CD4-positive, alpha-beta memory T cell (primary cell): ENCODE measurements around the gene SORCS2. TPM values are rescaled to one million over a fixed set of nuclear protein-coding genes. Genes with fewer than 3 reads are reported as not detected.
A peak's percentile ranks its signal among the peaks of the same experiment; 100 is the strongest.

Experiments
- CTCF ChIA-PET: fragments of 350-600 bp; sonication (Branson Sonifier 250); formaldehyde crosslinking; loops from one replicate; lab custom pipeline; 2021; ENCODE audit warnings: inconsistent platforms; ENCODE audit not compliant: partially characterized antibody; lab: Charles Lee
- POLR2A ChIA-PET: fragments of 350-600 bp; sonication (Branson Sonifier 250); formaldehyde crosslinking; loops from one replicate; lab custom pipeline; 2021; ENCODE audit not compliant: partially characterized antibody; lab: Charles Lee
- DNase-seq, 5 donors: peaks; one replicate each; pipeline versions ENCODE4 v3.0.0 to v3.0.0-alpha.2; 2020 to 2022; ENCODE audit warnings: mixed read lengths in 1 of 5
- H3K27ac ChIP-seq: one replicate; pipeline ENCODE4 v1.7.0; 2013; ENCODE audit warnings: low read depth, low read length
- H3K27me3 ChIP-seq: 2 replicates; pipeline ENCODE4 v1.7.0; 2013; ENCODE audit warnings: mild to moderate bottlenecking, low read length, moderate library complexity; ENCODE audit not compliant: insufficient read depth
- H3K36me3 ChIP-seq: 2 replicates; pipeline ENCODE4 v1.7.0; 2013; ENCODE audit warnings: mild to moderate bottlenecking, low read length, moderate library complexity; ENCODE audit not compliant: insufficient read depth
- H3K4me1 ChIP-seq: 2 replicates; pipeline ENCODE4 v1.7.0; 2013; ENCODE audit warnings: mild to moderate bottlenecking, low read length, moderate library complexity; ENCODE audit not compliant: insufficient read depth
- H3K4me3 ChIP-seq, 2 donors: one replicate each; pipeline ENCODE4 v1.7.0; 2013; ENCODE audit warnings: low read length in 2 of 2, mild to moderate bottlenecking in 1 of 2
- H3K9me3 ChIP-seq, 2 donors: one replicate each; pipeline ENCODE4 v1.7.0; 2013; ENCODE audit warnings: low read length in 2 of 2, control low read depth in 1 of 2; ENCODE audit not compliant: control insufficient read depth in 1 of 2
- H3K27ac Mint-ChIP-seq, 7 donors: one replicate each; pipeline ENCODE4 v1.8.0; 2020 to 2021; ENCODE audit warnings: mixed read lengths in 7 of 7, mild to moderate bottlenecking in 6 of 7, inconsistent platforms in 3 of 7, moderate library complexity in 3 of 7
- H3K27me3 Mint-ChIP-seq, 2 donors: one replicate each; pipeline ENCODE4 v1.8.0; 2020 to 2021; ENCODE audit warnings: mixed read lengths in 2 of 2
- H3K36me3 Mint-ChIP-seq, 2 donors: one replicate each; pipeline ENCODE4 v1.8.0; 2020 to 2021; ENCODE audit warnings: mixed read lengths in 2 of 2, inconsistent platforms in 1 of 2, mild to moderate bottlenecking in 1 of 2
- H3K4me1 Mint-ChIP-seq, 4 donors: one replicate each; pipeline ENCODE4 v1.8.0; 2020 to 2021; ENCODE audit warnings: mixed read lengths in 4 of 4, mild to moderate bottlenecking in 1 of 4
- H3K4me3 Mint-ChIP-seq, 8 donors: one replicate each; pipeline ENCODE4 v1.8.0; 2020 to 2021; ENCODE audit warnings: mixed read lengths in 8 of 8, mild to moderate bottlenecking in 7 of 8, moderate library complexity in 6 of 8, inconsistent platforms in 3 of 8
- H3K9me3 Mint-ChIP-seq, 8 donors: one replicate each; pipeline ENCODE4 v1.8.0; 2020 to 2021; ENCODE audit warnings: mixed read lengths in 8 of 8, mild to moderate bottlenecking in 5 of 8, inconsistent platforms in 3 of 8, moderate library complexity in 1 of 8
- intact Hi-C: fragments of 100-400 bp; cut with micrococcal nuclease; formaldehyde crosslinking; loops from one replicate; pipeline ENCODE4 v1.15.1; 2023
- polyA plus RNA-seq, 2 donors: library from polyadenylated mRNA; unstranded; fragments of 300-500 nt; fragmentation: Illumina TruSeq; gene quantifications; one replicate each; pipeline ENCODE4 v1.2.3, GENCODE V29; 2021
- total RNA-seq, 2 experiments: library from RNA; stranded (reverse); gene quantifications; one replicate each; pipeline ENCODE4 v1.2.3, GENCODE V29; 2021

The SORCS2 gene
- total and polyA plus RNA-seq, 4 experiments from 2014 or later: not detected

DNA sequence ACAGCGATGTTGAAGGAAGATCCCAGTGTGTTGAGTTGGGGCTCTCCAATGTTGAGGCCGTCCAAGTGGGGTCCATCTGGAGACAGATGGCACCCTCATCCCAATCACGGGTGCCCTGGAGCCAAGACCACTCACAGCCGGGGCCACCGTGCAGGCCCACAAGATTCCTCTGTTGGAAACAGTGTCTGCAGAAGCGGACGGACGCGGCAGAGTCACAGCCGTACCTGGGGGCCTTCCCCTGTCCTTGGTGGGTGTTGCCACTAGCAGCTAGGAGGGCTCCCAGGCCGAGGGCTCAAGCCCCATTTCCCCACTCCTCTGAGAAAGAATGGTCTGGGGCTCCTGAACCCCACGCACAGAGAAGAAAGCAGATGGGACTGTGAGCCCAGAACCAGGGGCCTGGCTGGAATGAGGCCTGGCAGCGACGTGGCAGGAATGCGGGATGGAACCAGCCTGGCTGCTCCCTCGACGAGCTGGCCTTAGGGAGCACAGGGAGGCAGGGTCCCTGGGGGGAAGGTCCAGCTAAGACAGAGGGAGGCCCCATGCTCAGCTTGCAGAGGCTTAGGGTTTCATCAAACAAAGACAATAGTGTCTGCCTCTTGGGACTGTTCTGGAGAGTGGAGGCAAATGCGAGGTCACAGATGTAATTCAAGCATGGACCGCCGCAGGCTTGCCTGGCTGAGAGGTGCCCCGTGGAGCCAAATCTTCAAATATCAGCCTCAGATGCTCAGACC is 518.4 kb downstream of the SORCS2 start:
- peaks cover 0 to 6% (median 0%) of the 10 kb centered on the region in 8 donors for H3K9me3 Mint-ChIP-seq
- CTCF ChIA-PET: no interaction called here

GRCh38 chr4:7711307-7711963 is 519.1 kb downstream of the SORCS2 start:
- no peak for DNase-seq
- Histone ChIP-seq H3K9me3 (no peaks in the 10 kb centered on the region), H3K4me3 (no peak overlapping the region), H3K4me1 (no peaks in the 10 kb centered on the region), H3K27me3 (no peaks in the 10 kb centered on the region), H3K27ac (no peak overlapping the region), H3K36me3 (no peaks in the 10 kb centered on the region)
- intact Hi-C loops: no loop called here
- ChIA-PET CTCF (no interaction called here), POLR2A (no interaction called here)
- Mint-ChIP-seq H3K27ac (peak overlapping the region in 1 of 7 donors; percentile 5), H3K9me3 (peaks cover 0 to 6% (median 0%) of the 10 kb centered on the region in 8 donors), H3K36me3 (no peaks in the 10 kb centered on the region), H3K4me1 (no peaks in the 10 kb centered on the region), H3K4me3 (no peak overlapping the region), H3K27me3 (no peaks in the 10 kb centered on the region)

More for the DNA sequence above, 518.4 kb downstream of the SORCS2 start:
- Histone ChIP-seq H3K9me3 (no peaks in the 10 kb centered on the region), H3K36me3 (no peaks in the 10 kb centered on the region), H3K27ac (no peak overlapping the region), H3K4me3 (no peak overlapping the region), H3K27me3 (no peaks in the 10 kb centered on the region), H3K4me1 (no peaks in the 10 kb centered on the region)
- Mint-ChIP-seq H3K4me3 (no peak overlapping the region), H3K4me1 (no peaks in the 10 kb centered on the region), H3K27ac (no peak overlapping the region), H3K27me3 (no peaks in the 10 kb centered on the region), H3K36me3 (no peaks in the 10 kb centered on the region)
- no peak for DNase-seq
- POLR2A ChIA-PET: no interaction called here
- intact Hi-C loops: no loop called here

DNA sequence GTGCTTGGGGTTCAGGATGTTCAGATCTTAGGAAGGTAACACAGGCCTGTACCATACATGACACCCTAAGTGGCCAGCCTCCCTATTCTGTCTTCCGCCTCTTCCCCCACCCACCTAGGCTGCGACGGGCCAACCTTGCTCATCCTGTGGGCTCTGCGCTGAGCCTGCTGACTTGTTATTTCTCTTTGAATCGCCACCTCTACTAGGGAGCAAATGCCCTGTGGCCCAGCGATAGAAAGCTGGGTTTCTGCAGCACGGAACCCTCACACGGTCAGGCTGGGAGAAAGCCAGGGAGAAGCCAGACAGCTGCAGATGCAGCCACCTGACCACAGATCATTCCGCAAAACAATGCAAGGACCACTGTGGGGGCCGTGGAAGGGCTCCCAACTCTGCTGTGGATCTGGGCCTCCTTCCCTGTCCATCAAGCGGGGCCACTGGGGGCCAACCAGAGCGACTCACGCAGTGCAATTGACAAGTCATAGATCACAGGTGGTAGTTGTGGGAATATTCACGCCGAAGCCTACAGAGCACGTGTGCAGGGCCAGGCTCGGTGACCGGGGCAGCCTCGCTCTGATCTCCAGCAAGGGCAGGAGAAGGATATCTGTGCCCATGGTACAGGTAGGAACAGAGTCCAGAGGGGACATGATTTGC is 519.8 kb downstream of the SORCS2 start:
- no peak for DNase-seq
- POLR2A ChIA-PET: no interaction called here

DNA sequence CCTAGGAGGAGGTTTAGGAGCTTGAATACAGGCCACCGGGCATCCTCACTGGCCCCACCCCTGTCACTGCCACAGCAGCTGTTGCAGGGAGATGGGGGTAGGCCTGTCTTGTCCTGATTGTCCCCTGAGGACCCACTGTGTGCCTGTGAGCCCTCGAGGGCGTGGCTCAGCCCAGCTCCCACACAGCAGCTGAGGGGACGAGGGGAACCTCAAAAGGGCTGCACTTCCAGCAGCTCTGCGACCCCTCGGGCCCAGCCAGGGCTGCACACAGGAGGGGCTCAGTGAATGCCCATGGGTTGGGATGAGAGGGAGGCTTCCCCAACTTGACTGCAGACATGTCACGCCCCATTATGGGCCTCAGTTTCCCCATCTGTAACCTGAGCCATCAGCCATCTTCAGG is 521.4 kb downstream of the SORCS2 start:
- Mint-ChIP-seq H3K27me3 (peaks cover 0 to 4% of the 10 kb centered on the region in 2 donors), H3K4me3 (no peak overlapping the region), H3K36me3 (no peaks in the 10 kb centered on the region), H3K9me3 (peaks cover 0 to 6% (median 0%) of the 10 kb centered on the region in 8 donors), H3K27ac (no peak overlapping the region), H3K4me1 (no peaks in the 10 kb centered on the region)
- Histone ChIP-seq H3K4me3 (no peak overlapping the region), H3K9me3 (no peaks in the 10 kb centered on the region), H3K27me3 (no peaks in the 10 kb centered on the region), H3K27ac (no peak overlapping the region), H3K36me3 (no peaks in the 10 kb centered on the region), H3K4me1 (no peaks in the 10 kb centered on the region)
- POLR2A ChIA-PET: no interaction called here
- CTCF ChIA-PET: no interaction called here
- intact Hi-C loops: no loop called here
- no peak for DNase-seq

More for the DNA sequence above, 519.8 kb downstream of the SORCS2 start:
- H3K36me3 ChIP-seq: no peaks in the 10 kb centered on the region
- CTCF ChIA-PET: no interaction called here
- no peaks in the 10 kb centered on the region for H3K36me3 Mint-ChIP-seq
- no peaks in the 10 kb centered on the region for H3K9me3 ChIP-seq
- H3K4me1 ChIP-seq: no peaks in the 10 kb centered on the region
- H3K27ac ChIP-seq: no peak overlapping the region
- intact Hi-C loops: no loop called here
- no peak overlapping the region for H3K4me3 ChIP-seq
- no peak overlapping the region for H3K4me3 Mint-ChIP-seq
- no peaks in the 10 kb centered on the region for H3K27me3 Mint-ChIP-seq
- H3K27me3 ChIP-seq: no peaks in the 10 kb centered on the region
- H3K27ac Mint-ChIP-seq: peak overlapping the region in 2 of 7 donors; percentile 35 to 70
- peaks cover 0 to 6% (median 0%) of the 10 kb centered on the region in 8 donors for H3K9me3 Mint-ChIP-seq
- H3K4me1 Mint-ChIP-seq: no peaks in the 10 kb centered on the region

GRCh38 chr4:7714176-7714575 is 521.8 kb downstream of the SORCS2 start:
- H3K4me1 Mint-ChIP-seq: no peaks in the 10 kb centered on the region
- H3K9me3 Mint-ChIP-seq: peaks cover 0 to 6% (median 0%) of the 10 kb centered on the region in 8 donors
- DNase-seq: no peak
- H3K4me1 ChIP-seq: no peaks in the 10 kb centered on the region
- H3K27ac ChIP-seq: no peak overlapping the region
- H3K4me3 ChIP-seq: no peak overlapping the region
- H3K36me3 Mint-ChIP-seq: no peaks in the 10 kb centered on the region
- H3K27ac Mint-ChIP-seq: no peak overlapping the region
- no peaks in the 10 kb centered on the region for H3K9me3 ChIP-seq
- no peak overlapping the region for H3K4me3 Mint-ChIP-seq
- H3K27me3 Mint-ChIP-seq: peaks cover 0 to 4% of the 10 kb centered on the region in 2 donors
- ChIA-PET CTCF (no interaction called here), POLR2A (no interaction called here)
- H3K36me3 ChIP-seq: no peaks in the 10 kb centered on the region
- no peaks in the 10 kb centered on the region for H3K27me3 ChIP-seq
- intact Hi-C loops: no loop called here

GRCh38 chr4:7714738-7715137 is 522.4 kb downstream of the SORCS2 start:
- H3K27ac Mint-ChIP-seq: no peak overlapping the region
- CTCF ChIA-PET: no interaction called here
- peaks cover 0 to 6% (median 0%) of the 10 kb centered on the region in 8 donors for H3K9me3 Mint-ChIP-seq
- no peak for DNase-seq
- H3K36me3 ChIP-seq: no peaks in the 10 kb centered on the region
- no peak overlapping the region for H3K4me3 Mint-ChIP-seq
- no peaks in the 10 kb centered on the region for H3K36me3 Mint-ChIP-seq
- POLR2A ChIA-PET: no interaction called here
- no peaks in the 10 kb centered on the region for H3K27me3 ChIP-seq
- H3K4me1 Mint-ChIP-seq: peaks cover 0 to 2% (median under 1%) of the 10 kb centered on the region in 4 donors
- no peaks in the 10 kb centered on the region for H3K9me3 ChIP-seq
- no peak overlapping the region for H3K4me3 ChIP-seq
- no peak overlapping the region for H3K27ac ChIP-seq
- peaks cover 0 to 6% of the 10 kb centered on the region in 2 donors for H3K27me3 Mint-ChIP-seq
- intact Hi-C loops: no loop called here
- H3K4me1 ChIP-seq: no peaks in the 10 kb centered on the region

DNA sequence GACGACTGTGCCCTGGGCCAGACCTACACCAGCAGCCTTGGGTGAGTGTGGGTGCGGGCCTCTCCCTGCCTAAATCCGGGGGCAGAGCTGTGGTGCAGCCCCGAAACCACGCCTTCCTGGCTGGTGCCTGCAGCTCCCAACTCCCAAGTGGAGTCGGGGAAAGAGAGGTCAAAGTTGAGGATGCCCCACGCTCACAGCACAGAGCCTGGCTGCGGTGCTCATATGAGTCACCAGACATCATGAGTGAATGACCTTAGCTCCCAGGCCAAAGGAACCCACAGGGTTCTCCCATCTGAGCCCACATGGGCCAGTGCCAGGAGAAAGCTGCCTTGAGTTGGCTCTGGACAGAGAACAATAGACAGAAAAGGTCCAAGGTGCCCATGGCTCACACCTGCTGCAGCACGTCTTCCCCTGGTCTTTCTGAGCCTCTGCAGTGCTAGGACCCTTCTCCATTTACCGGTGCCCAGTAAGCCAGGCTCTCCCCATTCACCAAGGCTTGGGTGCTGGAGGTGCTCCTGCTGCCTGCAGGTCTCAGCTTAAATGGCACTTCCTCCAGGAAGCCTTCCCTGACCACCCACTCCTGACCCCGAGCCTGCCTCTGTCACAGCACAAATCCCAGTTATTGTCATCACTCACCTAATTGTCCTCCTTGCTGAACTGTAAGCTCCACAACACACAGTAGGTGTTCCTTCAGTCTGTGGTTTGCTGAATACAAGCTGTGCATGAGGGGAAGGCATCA is 523.1 kb downstream of the SORCS2 start:
- Mint-ChIP-seq H3K4me1 (peaks cover 0 to 7% (median 1%) of the 10 kb centered on the region in 4 donors), H3K27ac (no peak overlapping the region), H3K27me3 (peaks cover 1 to 8% of the 10 kb centered on the region in 2 donors), H3K36me3 (no peaks in the 10 kb centered on the region), H3K9me3 (peaks cover 0 to 6% (median 0%) of the 10 kb centered on the region in 8 donors), H3K4me3 (no peak overlapping the region)
- Histone ChIP-seq H3K9me3 (no peaks in the 10 kb centered on the region), H3K4me3 (no peak overlapping the region), H3K36me3 (no peaks in the 10 kb centered on the region), H3K4me1 (no peaks in the 10 kb centered on the region), H3K27ac (no peak overlapping the region), H3K27me3 (no peaks in the 10 kb centered on the region)
- DNase-seq: no peak
- intact Hi-C loops: no loop called here
- ChIA-PET POLR2A (no interaction called here), CTCF (no interaction called here)
